IPS-11a (cell line): ENCODE data around the gene PTPN7.

ENCODE experiments used
- H3K4me3 ChIP-seq: one replicate; pipeline ENCODE4 v1.5.1; 2013; ENCODE audit warnings: low read depth, low read length, control low read depth

Gene PTPN7

DNA sequence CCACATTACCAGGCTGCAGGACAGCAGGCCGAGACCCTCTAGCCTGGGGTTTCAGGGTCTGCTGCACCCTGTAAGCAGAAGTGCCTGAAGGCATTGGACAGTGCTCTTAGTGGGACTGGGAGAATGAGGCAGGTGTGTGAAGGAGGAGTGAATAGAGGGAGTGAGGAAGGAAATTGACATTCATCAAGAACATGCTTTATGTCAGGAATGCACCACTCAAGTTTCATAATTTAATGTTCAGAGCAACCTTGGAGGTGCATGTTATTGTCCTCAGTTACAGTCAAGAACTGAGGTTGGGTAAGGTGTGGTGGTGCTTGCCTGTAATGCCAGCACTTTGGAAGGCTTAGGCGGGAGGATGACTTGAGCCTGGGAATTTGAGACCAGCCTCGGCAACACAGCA, 49.4 kb downstream of the PTPN7 start:
- no peak overlapping the region for H3K4me3 ChIP-seq

DNA sequence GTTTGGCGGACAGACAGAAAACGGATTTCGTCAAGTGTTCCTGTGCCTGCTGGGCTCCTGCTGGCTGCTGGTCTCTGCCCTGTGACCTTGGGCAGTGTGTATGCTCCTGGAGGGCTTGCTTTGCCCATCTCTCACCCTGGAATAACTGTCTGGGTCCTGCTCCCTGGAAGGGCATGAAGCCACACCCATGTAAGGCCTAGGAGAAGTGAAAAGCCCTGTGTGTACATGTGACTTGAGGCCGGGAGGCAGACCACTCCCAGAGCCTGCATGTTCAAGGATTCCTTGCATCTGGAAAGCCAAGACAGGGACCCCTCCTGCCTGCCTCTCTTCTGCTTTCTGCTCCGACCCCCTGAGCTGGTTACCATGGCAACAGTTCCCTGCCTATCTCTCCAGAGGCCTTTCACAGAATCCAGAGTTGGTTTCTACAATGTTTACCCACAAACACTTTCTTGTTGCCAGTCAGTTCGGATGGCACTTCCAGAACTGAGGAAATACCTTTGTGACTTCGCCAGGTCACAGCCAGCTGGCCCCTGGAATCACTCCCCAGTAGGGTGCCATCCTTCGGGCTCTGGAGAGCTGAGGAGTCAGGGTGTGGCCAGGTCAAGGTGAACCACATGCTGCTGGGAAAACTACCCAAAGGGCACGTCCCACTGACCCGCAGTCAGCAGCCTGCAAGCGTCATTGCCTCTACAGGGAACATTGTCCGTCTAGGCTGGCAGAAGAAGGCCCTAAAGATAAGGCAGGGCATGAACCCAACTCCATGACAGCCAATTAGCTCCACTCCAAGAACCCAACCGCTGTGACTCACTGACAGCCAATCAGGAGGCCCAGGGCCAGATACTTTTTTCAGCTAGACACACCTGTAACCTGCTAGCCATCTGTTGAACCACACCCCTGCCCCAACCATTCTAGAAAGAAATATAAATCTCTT, 52.3 kb downstream of the PTPN7 start:
- no peak overlapping the region for H3K4me3 ChIP-seq

DNA sequence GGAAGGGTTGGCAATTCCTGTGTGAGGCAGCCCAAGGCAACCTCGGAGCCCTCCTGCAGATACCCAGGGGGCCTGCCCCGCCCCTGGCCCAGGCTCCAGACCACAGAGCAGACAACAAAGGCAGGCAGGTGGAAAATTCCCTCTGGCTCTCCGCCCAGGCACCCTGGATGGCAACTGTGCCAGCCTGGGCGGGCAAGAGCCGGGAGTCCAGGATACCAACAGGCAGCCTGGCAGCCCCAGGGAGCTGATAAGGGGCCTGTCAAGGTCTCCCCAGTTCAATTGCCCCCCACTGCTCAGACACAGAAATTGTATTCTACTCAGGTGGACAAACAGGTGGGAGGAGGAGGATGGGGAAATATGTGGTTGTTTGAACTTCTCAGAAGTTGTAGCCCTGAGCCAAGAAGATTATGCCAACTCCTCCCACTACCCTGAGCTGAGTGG, 53.1 kb downstream of the PTPN7 start:
- H3K4me3 ChIP-seq, result no peak overlapping the region

DNA sequence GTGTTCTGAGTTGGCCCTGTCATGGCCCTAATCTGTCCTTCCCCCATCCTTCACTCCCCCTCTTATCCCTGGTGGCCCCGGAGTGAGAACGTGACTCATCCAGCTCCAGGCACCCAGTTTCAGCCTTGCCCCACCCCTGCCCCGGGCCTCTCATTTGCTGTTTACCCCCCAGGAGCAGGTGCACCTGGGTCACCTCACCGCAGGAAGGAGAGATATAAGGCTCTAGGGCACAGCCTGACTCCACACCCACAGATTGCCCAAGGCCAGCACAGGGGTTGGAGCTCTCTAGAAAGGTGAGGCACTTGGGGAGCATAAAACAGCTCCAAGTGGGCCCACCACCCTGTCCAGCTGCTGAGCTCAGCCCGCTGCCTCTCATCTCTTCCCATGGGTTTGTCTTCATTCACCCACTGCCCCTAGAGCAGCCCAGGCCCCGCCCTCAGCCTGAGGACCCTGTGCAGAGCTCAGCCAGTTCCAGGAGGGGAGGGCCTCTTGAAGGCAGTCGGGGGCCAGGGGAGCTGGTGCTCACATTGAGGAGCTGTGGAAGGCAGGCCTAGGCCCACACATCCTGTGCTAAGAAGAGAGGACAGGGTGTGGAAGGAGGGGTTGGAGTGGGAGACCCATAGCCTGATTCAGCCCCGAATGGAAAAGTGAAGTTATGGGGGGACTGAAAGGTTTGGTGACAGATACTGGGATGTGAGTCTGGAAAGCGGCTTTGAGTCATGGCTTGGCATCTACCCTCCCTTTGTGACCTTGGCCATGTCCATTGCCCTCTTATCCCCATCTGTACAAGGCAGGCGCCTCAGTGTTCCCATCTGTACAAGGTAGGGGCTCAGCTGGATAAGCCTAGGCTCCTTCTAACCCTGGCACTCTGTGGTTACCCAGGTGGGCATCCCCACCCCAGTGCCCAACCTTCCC, 53.8 kb downstream of the PTPN7 start:
- H3K4me3 ChIP-seq, result no peak overlapping the region

GRCh38 chr1:202105571-202106339, 54.6 kb downstream of the PTPN7 start:
- H3K4me3 ChIP-seq, result no peak overlapping the region

DNA sequence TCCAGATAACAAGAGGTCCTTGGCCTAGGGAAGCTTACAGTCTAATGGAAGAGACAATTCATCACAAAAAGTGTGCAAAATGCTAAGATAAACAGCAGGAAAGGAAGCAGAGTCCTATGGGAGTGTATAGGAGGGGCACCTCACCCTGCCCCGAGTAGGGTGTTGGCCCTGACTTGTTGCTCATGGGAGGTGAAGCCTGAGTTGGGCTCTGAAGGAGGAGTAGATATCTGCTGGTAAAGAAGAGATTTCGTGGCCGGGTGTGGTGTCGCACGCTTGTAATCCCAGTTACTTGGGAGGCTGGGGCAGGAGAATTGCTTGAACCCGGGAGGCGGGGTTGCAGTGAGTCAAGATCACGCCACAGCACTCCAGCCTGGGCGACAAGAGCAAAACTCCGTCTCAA, 56.3 kb downstream of the PTPN7 start:
- H3K4me3 ChIP-seq, result no peak overlapping the region

GRCh38 chr1:202101184-202101583, 59.2 kb downstream of the PTPN7 start:
- H3K4me3 ChIP-seq, result no peak overlapping the region
